ENCODE results near the gene VENTX.

- TF ChIP-seq CTCF (IDR thresholded peaks at IDR 0.05; ENCODE audit: low read depth, low read length, poor library complexity, severe bottlenecking), result no peak
- TF ChIP-seq EZH2phosphoT487 (IDR thresholded peaks at IDR 0.05; ENCODE audit: borderline replicate concordance, low read length), result no peak
Observed at GRCh38 chr10:133226251-133226808, 11.3 kb upstream of the VENTX start.

Measured in DOHH2 (cell line).